Thoracic aorta (tissue), 2 donors: ENCODE results near the gene ORC3. TPM values are rescaled to one million over a fixed set of nuclear protein-coding genes. Genes with fewer than 3 reads are reported as not detected.
"Not testable (repeated sequence)": the region's sequence is repeated elsewhere in the genome, so short reads cannot be mapped to it uniquely, and the experiment has no call there.

Source experiments
- ATAC-seq: fragments of 150-250 bp; one replicate; pipeline ENCODE4 v1.8.0; 2017; ENCODE audit warnings: low read depth; ENCODE audit not compliant: insufficient number of reproducible peaks, low FRiP score
- DNase-seq: peaks from one replicate; pipeline ENCODE4 v3.0.0-alpha.2; 2020; ENCODE audit warnings: low spot score
- H3K27ac ChIP-seq, 2 donors: fragments of 200-600 bp; sonication (generic); 1 replicate in 1 of 2; 2 replicates in 1 of 2; pipeline ENCODE4 v1.5.1; 2016; ENCODE audit warnings: mild to moderate bottlenecking in 2 of 2, moderate library complexity in 2 of 2
- H3K27me3 ChIP-seq: fragments of 200-600 bp; sonication (generic); replicated peaks from 2 replicates; pipeline ENCODE4 v1.6.0; 2016; ENCODE audit warnings: mild to moderate bottlenecking; ENCODE audit not compliant: insufficient read depth
- H3K36me3 ChIP-seq: fragments of 200-600 bp; sonication (generic); one replicate; pipeline ENCODE4 v1.5.1; 2016
- H3K4me1 ChIP-seq, 2 donors: fragments of 200-600 bp; sonication (generic); 1 replicate in 1 of 2; 2 replicates in 1 of 2; pipeline versions ENCODE4 v1.5.1 to v1.6.0; 2016; ENCODE audit warnings: low read depth in 2 of 2, mild to moderate bottlenecking in 1 of 2; ENCODE audit not compliant: control insufficient read depth in 1 of 2
- H3K4me3 ChIP-seq: fragments of 200-600 bp; sonication (generic); 2 replicates; pipeline ENCODE4 v1.5.1; 2016; ENCODE audit warnings: mild to moderate bottlenecking
- H3K9me3 ChIP-seq: fragments of 200-600 bp; sonication (generic); 2 replicates; pipeline ENCODE4 v1.5.1; 2016
- total RNA-seq, 2 donors: library from RNA; depleted of rRNA; stranded (reverse); fragments of >200 nt; gene quantifications; one replicate each; pipeline versions ENCODE4 v1.1.0 to v1.2.3, GENCODE V29; 2016
- TF ChIP-seq, protein P1 (sequence below): fragments of 200-600 bp; sonication (generic); IDR thresholded peaks from one replicate; pipeline ENCODE4 v1.5.1; 2019; ENCODE audit warnings: antibody characterized with exemption

ORC3 gene
- total RNA-seq, 2 donors from 2014 or later = 7.3 to 13.8 TPM

DNA sequence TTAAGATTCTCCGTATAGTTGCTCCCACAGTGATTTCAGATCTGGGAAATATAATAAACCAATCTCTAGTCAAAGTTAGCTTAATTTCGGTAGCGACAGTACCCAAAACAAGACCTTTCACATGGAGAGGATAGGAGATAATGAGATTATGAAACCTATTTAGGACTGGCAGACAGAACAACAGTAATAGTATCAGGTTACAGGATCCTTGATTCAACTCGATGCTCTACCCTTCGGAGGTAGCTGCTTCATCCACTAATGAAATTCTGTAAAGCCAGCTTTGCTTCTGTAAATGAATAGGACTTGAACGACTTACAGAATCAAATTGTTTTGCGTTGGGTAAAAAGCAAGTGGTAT lies 112.6 kb downstream of the ORC3 start:
- Histone ChIP-seq H3K9me3 (no peaks in the 10 kb centered on the region), H3K27me3 (no peaks in the 10 kb centered on the region), H3K36me3 (no peaks in the 10 kb centered on the region), H3K4me3 (peak overlapping the region; percentile 97), H3K4me1 (peaks cover 6 to 9% of the 10 kb centered on the region in 2 donors), H3K27ac (peak overlapping the region; percentile 67 to 98)
- TF ChIP-seq, protein P1, sequence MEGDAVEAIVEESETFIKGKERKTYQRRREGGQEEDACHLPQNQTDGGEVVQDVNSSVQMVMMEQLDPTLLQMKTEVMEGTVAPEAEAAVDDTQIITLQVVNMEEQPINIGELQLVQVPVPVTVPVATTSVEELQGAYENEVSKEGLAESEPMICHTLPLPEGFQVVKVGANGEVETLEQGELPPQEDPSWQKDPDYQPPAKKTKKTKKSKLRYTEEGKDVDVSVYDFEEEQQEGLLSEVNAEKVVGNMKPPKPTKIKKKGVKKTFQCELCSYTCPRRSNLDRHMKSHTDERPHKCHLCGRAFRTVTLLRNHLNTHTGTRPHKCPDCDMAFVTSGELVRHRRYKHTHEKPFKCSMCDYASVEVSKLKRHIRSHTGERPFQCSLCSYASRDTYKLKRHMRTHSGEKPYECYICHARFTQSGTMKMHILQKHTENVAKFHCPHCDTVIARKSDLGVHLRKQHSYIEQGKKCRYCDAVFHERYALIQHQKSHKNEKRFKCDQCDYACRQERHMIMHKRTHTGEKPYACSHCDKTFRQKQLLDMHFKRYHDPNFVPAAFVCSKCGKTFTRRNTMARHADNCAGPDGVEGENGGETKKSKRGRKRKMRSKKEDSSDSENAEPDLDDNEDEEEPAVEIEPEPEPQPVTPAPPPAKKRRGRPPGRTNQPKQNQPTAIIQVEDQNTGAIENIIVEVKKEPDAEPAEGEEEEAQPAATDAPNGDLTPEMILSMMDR = no peak
- no peak for ATAC-seq
- DNase-seq = no peak

DNA sequence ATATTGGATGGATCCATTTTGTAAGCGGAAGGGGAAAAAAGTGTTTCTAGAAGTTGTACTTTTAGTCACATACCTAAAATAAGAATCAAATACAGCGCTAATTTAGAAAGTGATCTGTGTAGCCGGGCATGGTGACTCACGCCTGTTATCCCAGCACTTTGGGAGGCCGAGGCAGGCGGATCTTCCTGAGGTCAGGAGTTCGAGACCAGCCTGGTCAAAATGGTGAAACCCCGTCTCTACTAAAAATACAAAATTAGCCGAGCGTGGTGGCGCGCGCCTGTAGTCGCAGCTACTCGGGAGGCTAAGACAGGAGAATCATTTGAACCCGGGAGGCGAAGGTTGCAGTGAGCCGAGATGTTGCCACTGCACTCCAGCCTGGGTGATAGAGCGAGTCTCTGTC lies 113.1 kb downstream of the ORC3 start:
- H3K9me3 ChIP-seq, H3K27me3 ChIP-seq, DNase-seq, ATAC-seq, H3K36me3 ChIP-seq, H3K4me1 ChIP-seq: not testable (repeated sequence)
- Histone ChIP-seq H3K4me3 (peak overlapping the region; percentile 97), H3K27ac (peak overlapping the region; percentile 67 to 98)

DNA sequence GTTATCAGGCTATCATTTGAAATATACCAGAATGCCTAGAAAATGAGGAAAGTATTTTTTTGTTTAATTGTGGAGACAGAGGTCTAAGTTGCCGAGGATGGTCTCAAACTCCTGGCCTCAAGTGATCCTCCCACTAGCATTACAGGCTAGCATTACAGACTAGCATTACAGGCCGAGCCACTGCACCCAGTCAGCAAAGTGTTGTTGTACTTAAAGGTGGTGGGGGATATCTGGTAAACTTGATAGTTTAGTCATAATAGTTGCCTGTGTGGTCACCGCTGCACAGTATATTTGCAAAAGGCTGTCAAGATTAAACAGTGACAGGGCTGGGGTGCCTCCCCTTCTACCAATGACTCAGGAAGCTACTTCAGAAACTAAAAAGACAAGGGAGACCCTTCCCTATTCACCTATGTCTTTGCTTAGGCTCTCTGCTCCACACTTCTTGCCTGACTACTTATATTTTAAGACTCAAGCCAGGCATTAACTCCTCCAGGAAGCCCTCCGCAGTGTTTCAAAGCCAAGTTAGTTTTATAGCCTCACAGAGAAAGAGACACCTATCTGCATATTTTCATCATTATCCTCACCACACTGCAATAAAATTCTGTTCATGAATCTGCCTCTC lies 115.2 kb downstream of the ORC3 start:
- no peaks in the 10 kb centered on the region for H3K36me3 ChIP-seq
- ATAC-seq = no peak
- H3K4me3 ChIP-seq = no peak overlapping the region
- H3K9me3 ChIP-seq = no peaks in the 10 kb centered on the region
- H3K27me3 ChIP-seq = no peaks in the 10 kb centered on the region
- TF ChIP-seq, protein P1 = no peak
- no peak overlapping the region for H3K27ac ChIP-seq
- no peak for DNase-seq
- H3K4me1 ChIP-seq = peaks cover 0 to 3% of the 10 kb centered on the region in 2 donors

DNA sequence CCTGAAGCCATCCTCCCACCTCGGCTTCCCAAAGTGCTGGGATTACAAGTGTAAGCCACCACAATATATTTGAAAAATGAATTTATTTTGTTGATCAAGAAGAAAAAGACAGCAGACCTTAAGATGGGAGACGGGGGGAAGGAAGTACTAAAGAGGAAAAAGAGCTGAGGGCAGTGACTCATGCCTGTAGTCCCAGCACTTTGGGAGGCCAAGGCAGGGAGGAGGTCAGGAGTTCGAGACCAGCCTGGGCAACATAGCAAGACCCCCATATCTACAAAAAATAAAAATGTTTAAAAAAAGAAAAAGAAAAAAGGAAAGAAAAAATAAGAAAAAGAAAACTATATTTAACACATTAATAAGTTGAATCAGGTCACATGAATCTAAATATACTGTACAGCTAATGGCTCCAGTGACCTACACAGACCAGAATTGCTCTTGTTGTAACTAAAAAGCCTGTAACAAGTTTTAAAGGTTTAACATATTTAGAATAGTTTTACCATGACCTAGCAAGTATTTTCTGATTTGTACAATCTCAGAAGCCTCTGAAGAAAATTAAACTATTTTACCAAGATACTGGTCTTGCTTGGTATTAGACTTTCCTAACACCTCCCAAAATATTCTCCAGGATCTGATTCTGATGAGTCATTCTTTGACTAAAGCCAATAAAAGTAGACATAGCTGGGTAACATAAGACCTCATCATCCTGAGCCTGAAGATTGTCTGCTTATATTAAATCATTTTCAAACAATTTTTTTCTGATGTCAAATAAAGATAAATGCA lies 116.4 kb downstream of the ORC3 start:
- H3K4me1 ChIP-seq = peaks cover 0 to 3% of the 10 kb centered on the region in 2 donors
- no peaks in the 10 kb centered on the region for H3K27me3 ChIP-seq
- ATAC-seq (no peak), DNase-seq (no peak)
- no peaks in the 10 kb centered on the region for H3K36me3 ChIP-seq
- TF ChIP-seq, protein P1 = no peak
- H3K4me3 ChIP-seq = no peak overlapping the region
- H3K27ac ChIP-seq = no peak overlapping the region
- no peaks in the 10 kb centered on the region for H3K9me3 ChIP-seq

DNA sequence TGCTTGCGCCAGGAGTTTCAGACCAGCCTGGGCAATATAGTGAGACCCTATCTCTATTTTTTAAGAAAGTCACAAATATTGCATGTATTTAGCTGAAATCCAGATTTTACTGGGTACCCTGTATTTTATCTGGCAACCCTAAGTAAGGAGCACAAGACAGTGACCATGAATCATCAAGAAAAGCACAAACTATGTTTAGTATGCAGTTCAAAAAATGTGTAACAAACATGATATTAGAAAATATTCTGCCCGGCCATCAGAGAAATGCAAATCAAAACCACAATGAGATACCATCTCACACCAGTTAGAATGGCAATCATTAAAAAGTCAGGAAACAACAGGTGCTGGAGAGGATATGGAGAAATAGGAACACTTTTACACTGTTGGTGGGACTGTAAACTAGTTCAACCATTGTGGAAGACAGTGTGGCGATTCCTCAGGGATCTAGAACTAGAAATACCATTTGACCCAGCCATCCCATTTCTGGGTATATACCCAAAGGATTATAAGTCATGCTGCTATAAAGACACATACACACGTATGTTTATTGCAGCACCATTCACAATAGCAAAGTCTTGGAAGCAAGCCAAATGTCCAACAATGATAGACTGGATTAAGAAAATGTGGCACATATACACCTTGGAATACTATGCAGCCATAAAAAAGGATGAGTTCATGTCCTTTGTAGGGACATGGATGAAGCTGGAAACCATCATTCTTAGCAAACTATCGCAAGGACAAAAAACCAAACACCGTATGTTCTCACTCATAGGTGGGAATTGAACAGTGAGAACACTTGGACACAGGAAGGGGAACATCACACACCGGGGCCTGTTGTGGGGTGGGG lies 118.9 kb downstream of the ORC3 start:
- not testable (repeated sequence) for H3K27me3 ChIP-seq, H3K27ac ChIP-seq, H3K4me1 ChIP-seq, ATAC-seq, DNase-seq, H3K9me3 ChIP-seq, H3K4me3 ChIP-seq, H3K36me3 ChIP-seq

DNA sequence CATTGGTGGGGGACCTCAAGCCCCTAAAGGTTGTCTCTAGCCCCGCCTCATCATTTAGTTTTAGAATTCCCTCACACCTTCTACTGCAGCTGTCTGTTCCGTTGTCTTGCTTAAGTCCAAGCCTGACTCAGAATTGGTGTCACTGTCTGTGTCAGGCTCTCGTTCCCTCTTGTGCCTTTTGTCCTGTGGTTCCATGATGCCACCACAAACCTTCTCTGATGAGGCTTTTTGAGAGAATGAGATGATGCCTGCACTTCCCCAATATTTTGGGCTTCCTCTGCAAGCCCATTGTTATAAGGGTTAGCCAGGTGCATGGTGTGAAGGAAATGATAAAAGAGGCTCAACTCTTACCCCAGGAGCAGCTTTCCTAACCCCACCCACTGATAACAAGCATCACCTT lies 120.2 kb downstream of the ORC3 start:
- Histone ChIP-seq H3K27me3 (no peaks in the 10 kb centered on the region), H3K36me3 (no peaks in the 10 kb centered on the region), H3K4me1 (no peaks in the 10 kb centered on the region), H3K9me3 (no peaks in the 10 kb centered on the region), H3K27ac (no peak overlapping the region), H3K4me3 (no peak overlapping the region)
- no peak for ATAC-seq
- no peak for DNase-seq
- TF ChIP-seq, protein P1 = no peak

DNA sequence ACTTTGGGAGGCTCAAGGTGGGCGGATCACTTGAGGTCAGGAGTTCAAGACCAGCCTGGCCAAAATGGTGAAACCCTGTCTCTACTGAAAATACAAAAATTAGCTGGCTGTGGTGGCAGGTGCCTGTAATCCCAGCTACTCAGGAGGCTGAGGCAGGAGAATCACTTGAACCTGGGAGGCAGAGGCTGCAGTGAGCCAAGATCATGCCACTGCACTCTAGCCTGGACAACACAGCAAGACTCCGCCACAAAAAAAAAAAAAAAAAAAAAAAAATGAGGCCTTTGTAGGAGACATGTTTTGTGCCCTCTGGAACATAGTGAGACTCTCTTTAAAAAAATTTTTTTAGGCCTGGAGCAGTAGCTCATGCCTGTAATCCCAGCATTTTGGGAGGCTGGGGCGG lies 122.8 kb downstream of the ORC3 start:
- not testable (repeated sequence) for H3K9me3 ChIP-seq, H3K36me3 ChIP-seq, H3K4me1 ChIP-seq, DNase-seq, H3K27me3 ChIP-seq, H3K27ac ChIP-seq, H3K4me3 ChIP-seq, ATAC-seq
